Chondrocyte (in vitro differentiated cells): Measurements from ENCODE around the gene PELI1. TPM values are rescaled to one million over a fixed set of nuclear protein-coding genes. Genes with fewer than 3 reads are reported as not detected.
A peak's percentile ranks its signal among the peaks of the same experiment; 100 is the strongest.

Experiments
- DNase-seq: peaks from one replicate; pipeline ENCODE4 v3.0.0; 2021; ENCODE audit warnings: mixed read lengths, low spot score
- H3K27ac Mint-ChIP-seq: one replicate; pipeline ENCODE4 v1.8.0; 2021; ENCODE audit warnings: mild to moderate bottlenecking, moderate library complexity, mixed read lengths; ENCODE audit not compliant: unreplicated experiment
- H3K27me3 Mint-ChIP-seq: 2 replicates; pipeline ENCODE4 v1.8.0; 2021; ENCODE audit warnings: low read depth, mixed read lengths
- H3K36me3 Mint-ChIP-seq: 2 replicates; pipeline ENCODE4 v1.8.0; 2021; ENCODE audit warnings: low read depth, mixed read lengths
- H3K4me1 Mint-ChIP-seq: 2 replicates; pipeline ENCODE4 v1.8.0; 2021; ENCODE audit warnings: low read depth, mild to moderate bottlenecking, mixed read lengths
- H3K4me3 Mint-ChIP-seq: one replicate; pipeline ENCODE4 v1.8.0; 2021; ENCODE audit warnings: mild to moderate bottlenecking, moderate library complexity, mixed read lengths; ENCODE audit not compliant: unreplicated experiment
- H3K9me3 Mint-ChIP-seq: 2 replicates; pipeline ENCODE4 v1.8.0; 2021; ENCODE audit warnings: low read depth, mixed read lengths
- CTCF ChIP-seq: fragments of 200-600 bp; sonication (generic); IDR thresholded peaks from 2 replicates; pipeline ENCODE4 v1.5.0; 2021; ENCODE audit warnings: antibody characterized with exemption, mild to moderate bottlenecking, moderate library complexity
- total RNA-seq: library from RNA; stranded (reverse); gene quantifications from 3 replicates; pipeline ENCODE4 v1.2.1, GENCODE V29; 2021

PELI1 gene
- total RNA-seq, 1 donor from 2014 or later = 24.4 TPM

GRCh38 chr2:64151476-64151875 lies 7.3 kb upstream of the PELI1 start:
- Mint-ChIP-seq H3K4me3 (no peak overlapping the region), H3K9me3 (no peaks in the 10 kb centered on the region), H3K36me3 (no peaks in the 10 kb centered on the region), H3K4me1 (peaks cover 6% of the 10 kb centered on the region), H3K27ac (no peak overlapping the region), H3K27me3 (no peaks in the 10 kb centered on the region)
- DNase-seq = no peak
- no peak for TF ChIP-seq CTCF

- peaks cover 21% of the 10 kb centered on the region for H3K4me1 Mint-ChIP-seq
- no peaks in the 10 kb centered on the region for H3K27me3 Mint-ChIP-seq
- H3K4me3 Mint-ChIP-seq = no peak overlapping the region
Observed at GRCh38 chr2:64145714-64146113, 1.5 kb upstream of the PELI1 start.

GRCh38 chr2:64145119-64145518 lies 899 bp upstream of the PELI1 start:
- no peak for DNase-seq
- no peaks in the 10 kb centered on the region for H3K9me3 Mint-ChIP-seq
- no peaks in the 10 kb centered on the region for H3K36me3 Mint-ChIP-seq
- no peak overlapping the region for H3K27ac Mint-ChIP-seq
- no peaks in the 10 kb centered on the region for H3K27me3 Mint-ChIP-seq
- peaks cover 27% of the 10 kb centered on the region for H3K4me1 Mint-ChIP-seq
- no peak for TF ChIP-seq CTCF
- no peak overlapping the region for H3K4me3 Mint-ChIP-seq

More at GRCh38 chr2:64145714-64146113, 1.5 kb upstream of the PELI1 start:
- no peak for TF ChIP-seq CTCF
- DNase-seq = no peak
- H3K36me3 Mint-ChIP-seq = no peaks in the 10 kb centered on the region
- no peak overlapping the region for H3K27ac Mint-ChIP-seq
- H3K9me3 Mint-ChIP-seq = no peaks in the 10 kb centered on the region

GRCh38 chr2:64143169-64144056 lies 807 bp downstream of the PELI1 start:
- H3K9me3 Mint-ChIP-seq = no peaks in the 10 kb centered on the region

GRCh38 chr2:64142741-64143168 lies 1.5 kb downstream of the PELI1 start:
- peak overlapping the region; percentile 83 for H3K4me3 Mint-ChIP-seq
- no peaks in the 10 kb centered on the region for H3K9me3 Mint-ChIP-seq
- H3K27me3 Mint-ChIP-seq = no peaks in the 10 kb centered on the region
- TF ChIP-seq CTCF = no peak
- H3K27ac Mint-ChIP-seq = peak overlapping the region; percentile 95
- no peak for DNase-seq
- H3K4me1 Mint-ChIP-seq = peaks cover 44% of the 10 kb centered on the region
- H3K36me3 Mint-ChIP-seq = no peaks in the 10 kb centered on the region

More at GRCh38 chr2:64143169-64144056, 807 bp downstream of the PELI1 start:
- no peaks in the 10 kb centered on the region for H3K27me3 Mint-ChIP-seq
- no peak for TF ChIP-seq CTCF
- peak overlapping the region; percentile 95 for H3K27ac Mint-ChIP-seq
- H3K4me1 Mint-ChIP-seq = peaks cover 41% of the 10 kb centered on the region
- H3K36me3 Mint-ChIP-seq = no peaks in the 10 kb centered on the region
- H3K4me3 Mint-ChIP-seq = peak overlapping the region; percentile 83
- DNase-seq = no peak
